Midbrain (tissue), 1 donor: Measurements from ENCODE around the gene P2RX3.
"Not testable (repeated sequence)": the region's sequence is repeated elsewhere in the genome, so short reads cannot be mapped to it uniquely, and the experiment has no call there.

ENCODE experiments used
- DNase-seq: peaks from one replicate; lab custom pipeline; 2025; lab: John Stamatoyannopoulos, UW

P2RX3 gene

GRCh38 chr11:57348636-57349313 is 10.6 kb downstream of the P2RX3 start:
- no peak for DNase-seq

GRCh38 chr11:57349491-57350274 is 11.5 kb downstream of the P2RX3 start:
- peak; percentile 52 for DNase-seq

- no peak for DNase-seq
These were observed 14.9 kb downstream of the P2RX3 start for GRCh38 chr11:57353036-57353435.

GRCh38 chr11:57353446-57353845 is 15.3 kb downstream of the P2RX3 start:
- DNase-seq, result no peak

- DNase-seq, result no peak
These were observed 15.7 kb downstream of the P2RX3 start for GRCh38 chr11:57353852-57354251.

- no peak for DNase-seq
These were observed 16.5 kb downstream of the P2RX3 start for GRCh38 chr11:57354699-57355098.

GRCh38 chr11:57356268-57356667 is 18.1 kb downstream of the P2RX3 start:
- no peak for DNase-seq

GRCh38 chr11:57357310-57357709 is 19.2 kb downstream of the P2RX3 start:
- DNase-seq, result no peak

- DNase-seq, result no peak
These were observed 19.7 kb downstream of the P2RX3 start for GRCh38 chr11:57357856-57358255.

GRCh38 chr11:57358543-57358961 is 20.4 kb downstream of the P2RX3 start:
- no peak for DNase-seq

- no peak for DNase-seq
These were observed 20.8 kb downstream of the P2RX3 start for GRCh38 chr11:57358991-57359390.

GRCh38 chr11:57359396-57359795 is 21.2 kb downstream of the P2RX3 start:
- no peak for DNase-seq

- no peak for DNase-seq
These were observed 21.9 kb downstream of the P2RX3 start for GRCh38 chr11:57359896-57360690.

- DNase-seq, result no peak
These were observed 22.8 kb downstream of the P2RX3 start for GRCh38 chr11:57360991-57361390.

GRCh38 chr11:57361420-57361819 is 23.3 kb downstream of the P2RX3 start:
- not testable (repeated sequence) for DNase-seq

- no peak for DNase-seq
These were observed 23.8 kb downstream of the P2RX3 start for GRCh38 chr11:57361926-57362325.

GRCh38 chr11:57363131-57364080 is 25.3 kb downstream of the P2RX3 start:
- DNase-seq, result no peak

GRCh38 chr11:57364851-57365660 is 26.9 kb downstream of the P2RX3 start:
- DNase-seq, result no peak

GRCh38 chr11:57368106-57368844 is 30.1 kb downstream of the P2RX3 start:
- no peak for DNase-seq

- no peak for DNase-seq
These were observed 30.7 kb downstream of the P2RX3 start for GRCh38 chr11:57368845-57369232.
